GM18861 (cell line): ENCODE measurements around the gene OBP2B.

Source experiments
- ATAC-seq: cut with Tn5 transposase; IDR thresholded peaks from one replicate; pipeline ENCODE4 v1.9.1; 2021; ENCODE audit not compliant: unreplicated experiment

The OBP2B gene

DNA sequence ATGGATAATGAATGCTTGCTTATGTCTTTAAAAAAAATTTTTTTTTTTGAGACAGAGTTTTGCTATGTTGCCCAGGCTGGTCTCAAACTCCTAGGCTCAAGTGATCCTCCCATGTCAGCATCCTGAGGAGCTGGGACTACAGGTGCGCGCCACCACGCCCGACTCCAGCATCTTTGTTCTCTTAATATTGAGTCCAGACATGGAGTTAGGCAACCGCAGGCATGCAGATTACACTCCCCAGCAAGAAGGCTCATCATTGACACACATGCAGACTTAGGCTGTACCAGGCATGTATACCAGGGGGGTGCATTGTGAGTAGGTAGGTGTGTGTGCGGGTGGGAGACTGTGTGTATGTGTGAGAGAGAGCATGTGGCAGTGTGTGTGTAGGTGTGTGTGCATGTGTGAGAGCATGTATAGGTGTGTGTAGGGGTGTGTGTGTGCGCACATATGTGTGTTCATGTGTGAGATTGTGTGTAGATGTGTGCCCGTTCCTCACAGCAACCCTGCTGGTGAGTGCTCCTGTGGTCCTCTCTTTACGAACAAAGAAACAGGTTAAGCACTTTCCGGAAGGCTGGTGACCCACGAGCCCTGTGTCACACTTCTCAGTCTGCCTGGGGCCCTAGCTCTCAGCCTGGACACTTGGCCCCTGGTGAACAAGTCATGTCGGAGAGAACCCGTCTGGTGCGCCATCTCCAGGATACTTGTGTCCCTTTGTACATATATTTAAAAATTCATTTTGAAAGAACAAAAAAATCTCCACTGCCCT, 6.2 kb downstream of the OBP2B start:
- ATAC-seq = no peak

DNA sequence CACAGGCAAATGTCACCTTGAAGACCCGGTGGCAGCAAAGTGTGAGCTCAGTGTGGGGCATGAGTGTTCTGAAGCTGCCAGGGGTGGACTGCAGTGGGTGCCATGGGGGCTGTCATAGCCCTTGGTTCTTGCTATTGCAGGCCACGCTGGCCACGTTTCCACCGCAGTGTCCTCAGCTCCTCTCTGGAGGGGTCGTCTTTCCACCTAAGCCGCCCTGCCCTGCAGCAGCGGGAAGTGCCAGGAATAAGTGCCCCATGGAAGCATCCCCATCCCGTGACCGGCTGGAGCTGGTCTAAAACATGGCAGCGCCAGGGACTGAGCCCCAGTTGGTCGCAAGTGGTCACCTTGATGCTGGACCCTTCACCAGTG, 6.9 kb downstream of the OBP2B start:
- no peak for ATAC-seq

DNA sequence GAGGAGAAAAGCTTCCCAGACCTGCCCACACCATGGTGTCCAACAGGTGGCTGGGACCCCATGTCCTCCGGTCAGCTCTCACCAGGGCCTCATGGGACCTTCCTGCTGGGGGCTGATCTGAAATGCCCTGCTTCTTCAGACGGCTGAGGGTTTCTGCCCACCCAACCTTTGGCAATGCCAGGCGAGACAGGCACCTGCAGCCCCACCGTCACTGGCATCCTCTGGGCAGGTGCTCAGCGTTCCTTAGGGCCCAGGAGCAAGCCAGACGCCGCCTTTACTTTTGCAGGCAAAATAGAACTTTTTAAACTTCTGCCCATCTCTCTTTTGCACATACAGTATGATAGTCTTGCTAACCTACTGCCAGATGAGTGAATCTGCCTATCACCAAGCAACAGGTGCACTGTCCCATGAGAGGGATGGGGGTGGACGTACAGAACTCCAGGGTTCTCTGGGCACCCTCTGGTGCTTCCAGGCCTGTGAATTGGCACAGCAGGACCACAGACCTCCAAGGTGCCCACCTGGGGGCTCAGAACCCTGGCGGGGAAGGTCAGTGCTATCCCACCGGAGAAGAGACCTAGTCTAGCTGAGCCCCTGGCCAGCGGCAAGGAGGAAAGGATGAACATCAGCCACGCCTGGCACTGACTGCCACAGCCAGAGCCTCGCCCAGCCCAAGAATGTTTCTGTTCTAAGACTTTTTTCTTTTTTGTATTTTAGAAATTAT, 7.5 kb downstream of the OBP2B start:
- ATAC-seq = no peak

DNA sequence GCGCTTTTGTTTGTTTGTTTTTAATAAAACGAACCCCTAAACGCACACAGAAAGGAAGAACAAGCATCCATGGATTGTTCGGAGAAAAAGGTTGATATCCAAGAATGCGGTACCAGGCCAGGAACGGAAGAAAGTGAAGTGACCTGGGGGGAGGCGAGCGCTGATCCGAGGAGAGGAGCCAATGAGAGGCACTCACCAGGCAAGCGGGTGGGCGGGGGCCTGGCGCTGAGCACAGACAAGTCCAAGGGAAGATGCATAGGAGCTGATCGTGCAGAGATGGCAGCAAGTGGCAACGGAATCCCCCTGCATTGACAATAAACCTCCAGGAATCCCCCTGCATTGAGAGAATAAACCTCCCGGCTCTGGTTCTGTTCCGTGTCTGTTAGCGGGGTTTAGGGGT, 8.4 kb downstream of the OBP2B start:
- ATAC-seq = no peak

DNA sequence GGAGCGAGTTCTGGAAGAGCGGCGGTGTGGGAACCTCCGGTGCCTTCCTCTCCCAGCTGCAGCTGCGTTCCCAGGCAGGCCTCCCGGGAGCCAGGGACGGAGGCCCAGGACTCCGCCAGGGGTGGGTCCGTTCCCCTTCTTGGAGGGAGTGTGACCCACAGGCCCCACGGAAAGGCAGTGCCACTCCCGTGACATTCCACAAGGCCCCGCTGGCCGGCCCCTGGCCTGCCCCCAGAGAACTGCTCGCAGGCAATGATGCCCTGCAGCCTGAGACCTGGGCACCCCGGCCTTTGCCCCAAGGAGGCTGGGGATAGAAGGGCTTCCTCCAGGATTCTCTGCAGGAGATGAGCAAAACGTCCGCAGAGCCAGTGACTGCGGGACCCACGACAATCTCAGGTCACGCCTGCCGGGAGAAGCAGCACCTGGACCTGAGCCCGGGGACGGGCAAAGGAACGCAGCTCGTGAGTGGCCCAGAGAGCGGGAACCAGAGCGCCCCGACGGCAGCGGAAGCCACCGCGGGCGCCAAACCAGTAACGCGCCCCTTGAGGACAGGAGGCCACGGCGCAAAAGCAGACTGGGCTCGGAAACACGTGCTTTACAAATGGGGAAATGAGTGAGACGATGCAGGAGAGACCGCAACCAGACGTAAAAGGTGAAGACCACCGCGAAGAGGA, 9.3 kb downstream of the OBP2B start:
- ATAC-seq = no peak

GRCh38 chr9:133195029-133195428, 14.0 kb downstream of the OBP2B start:
- no peak for ATAC-seq

GRCh38 chr9:133194597-133194996, 14.5 kb downstream of the OBP2B start:
- ATAC-seq = no peak

GRCh38 chr9:133191989-133192388, 17.1 kb downstream of the OBP2B start:
- no peak for ATAC-seq

DNA sequence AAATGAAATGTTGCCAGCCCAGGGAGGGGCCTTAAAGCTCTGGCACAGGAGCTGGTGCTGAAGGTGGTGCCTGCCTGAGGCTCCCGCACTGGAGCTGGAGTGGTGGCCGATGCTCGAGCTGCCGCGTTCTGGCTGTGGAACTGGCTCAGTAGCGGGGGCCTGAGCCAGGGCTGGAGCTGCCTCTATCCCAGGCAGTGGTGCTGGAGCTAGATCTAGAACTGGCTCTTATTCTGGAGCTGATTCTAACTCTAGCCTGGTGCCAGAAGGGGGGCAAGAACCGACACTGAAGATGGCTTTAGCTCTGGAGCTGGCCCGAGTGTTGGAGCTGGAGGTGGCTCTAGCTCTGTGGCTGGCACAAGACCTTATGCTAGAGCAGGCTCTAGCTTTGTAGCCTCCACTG, 19.2 kb downstream of the OBP2B start:
- ATAC-seq = no peak

- ATAC-seq = no peak
Measured at GRCh38 chr9:133188843-133189180, 20.2 kb downstream of the OBP2B start.

GRCh38 chr9:133188006-133188842, 20.8 kb downstream of the OBP2B start:
- ATAC-seq = no peak

- no peak for ATAC-seq
Measured at GRCh38 chr9:133187561-133188005, 21.5 kb downstream of the OBP2B start.

DNA sequence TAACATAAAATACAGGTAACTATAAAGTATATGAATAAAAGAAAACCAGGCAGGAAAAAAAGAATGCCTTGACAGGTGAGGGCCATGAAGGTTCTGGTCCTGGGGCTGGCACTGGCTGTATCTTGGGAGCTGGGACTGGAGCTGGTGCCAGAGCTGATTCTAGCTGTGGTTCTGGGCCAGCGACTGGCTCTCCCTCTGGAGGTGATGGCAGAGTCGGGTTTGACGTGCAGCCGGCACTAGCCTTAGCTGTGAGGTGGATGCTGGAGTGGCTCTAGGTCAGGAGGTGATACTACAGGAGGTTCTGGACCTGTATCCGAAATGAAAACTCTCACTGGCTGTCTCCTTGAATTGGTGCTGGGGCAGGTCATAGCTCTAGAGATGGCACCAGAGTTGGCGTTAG, 22.3 kb downstream of the OBP2B start:
- no peak for ATAC-seq

DNA sequence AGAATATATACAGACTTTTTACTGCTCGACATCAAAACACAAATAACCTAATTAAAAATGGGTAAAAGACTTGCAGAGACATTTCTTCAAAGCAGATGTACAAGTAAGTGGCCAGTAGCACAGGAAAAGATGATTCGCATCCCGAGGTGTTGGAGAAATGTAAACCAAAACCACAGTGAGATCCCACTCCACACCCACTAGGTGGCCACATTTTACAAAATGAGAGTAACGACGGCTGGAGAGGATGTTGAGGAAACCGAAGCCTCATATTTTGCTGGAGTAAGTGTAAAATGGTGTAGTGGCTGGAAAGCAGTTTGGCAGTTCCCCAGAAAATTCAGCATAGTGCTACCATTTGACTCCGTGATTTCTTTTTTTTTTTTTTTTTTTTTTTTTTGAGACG, 24.1 kb downstream of the OBP2B start:
- ATAC-seq = no peak

GRCh38 chr9:133182151-133182550, 26.9 kb downstream of the OBP2B start:
- ATAC-seq = no peak

GRCh38 chr9:133181561-133181960, 27.5 kb downstream of the OBP2B start:
- no peak for ATAC-seq

DNA sequence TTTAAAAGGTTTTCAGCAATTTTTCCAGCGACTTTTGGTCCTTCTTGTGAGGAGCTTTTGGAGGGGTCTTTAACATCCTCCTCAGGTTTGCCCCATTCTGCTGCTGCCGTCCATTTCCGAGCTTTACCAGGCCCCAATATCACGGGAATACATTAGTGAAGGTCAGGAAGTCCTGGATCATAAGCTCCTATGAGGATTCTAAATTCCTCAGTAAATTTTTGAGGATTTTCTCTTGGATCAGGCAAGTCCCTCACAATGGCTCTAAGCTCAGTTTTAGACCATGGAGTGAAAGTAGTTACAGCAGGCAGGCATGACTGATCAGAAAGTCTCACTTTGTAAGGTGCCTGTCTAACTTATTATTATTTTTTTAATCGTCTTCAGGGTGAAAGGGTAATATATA, 28.1 kb downstream of the OBP2B start:
- no peak for ATAC-seq

- no peak for ATAC-seq
Measured at GRCh38 chr9:133173056-133173455, 36.0 kb downstream of the OBP2B start.

GRCh38 chr9:133171161-133171961, 37.7 kb downstream of the OBP2B start:
- no peak for ATAC-seq

DNA sequence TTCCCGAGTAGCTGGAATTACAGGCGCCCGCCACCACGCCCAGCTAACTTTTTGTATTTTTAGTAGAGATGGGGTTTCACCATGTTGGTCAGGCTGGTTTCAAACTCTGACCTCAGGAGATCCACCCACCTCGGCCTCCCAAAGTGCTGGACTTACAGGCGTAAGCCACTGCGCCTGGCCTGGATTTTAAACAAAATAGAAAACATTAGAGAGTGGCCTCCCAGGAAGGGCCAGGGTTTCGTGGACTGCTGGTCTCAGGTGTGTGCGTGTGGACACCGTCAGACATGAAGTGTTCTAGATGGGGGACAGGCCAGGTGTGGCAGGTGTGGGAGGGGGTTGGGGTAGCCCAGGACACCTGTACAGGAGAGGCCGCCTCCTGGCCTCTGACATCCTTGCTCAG, 38.3 kb downstream of the OBP2B start:
- ATAC-seq = no peak
